Activated CD4-positive, alpha-beta T cell treated with anti-CD3 and anti-CD28 coated beads, Interleukin-2, amount 50 U/mL, for 4 hours (primary cell): ENCODE measurements around the gene PALLD.
"Not testable (repeated sequence)": the region's sequence is repeated elsewhere in the genome, so short reads cannot be mapped to it uniquely, and the experiment has no call there.

ENCODE experiments used
- DNase-seq, 2 experiments: peaks; one replicate each; pipeline ENCODE4 v3.0.0-alpha.2; 2020

Gene PALLD

GRCh38 chr4:168682898-168683500 lies 186.1 kb downstream of the PALLD start:
- DNase-seq, result no peak

- DNase-seq, result no peak
These were observed 186.7 kb downstream of the PALLD start for GRCh38 chr4:168683595-168683994.

- DNase-seq, result no peak
These were observed 188.4 kb downstream of the PALLD start for GRCh38 chr4:168685136-168685809.

GRCh38 chr4:168688584-168688983 lies 191.7 kb downstream of the PALLD start:
- DNase-seq, result no peak

- DNase-seq, result no peak
These were observed 192.9 kb downstream of the PALLD start for GRCh38 chr4:168689791-168690190.

GRCh38 chr4:168690199-168690598 lies 193.3 kb downstream of the PALLD start:
- DNase-seq, result no peak

GRCh38 chr4:168691631-168692369 lies 194.9 kb downstream of the PALLD start:
- DNase-seq, result no peak

GRCh38 chr4:168693750-168694490 lies 197.1 kb downstream of the PALLD start:
- no peak for DNase-seq

GRCh38 chr4:168694667-168695066 lies 197.8 kb downstream of the PALLD start:
- no peak for DNase-seq

- DNase-seq, result no peak
These were observed 198.4 kb downstream of the PALLD start for GRCh38 chr4:168695288-168695687.

GRCh38 chr4:168696280-168696679 lies 199.4 kb downstream of the PALLD start:
- no peak for DNase-seq

- DNase-seq, result no peak
These were observed 200.0 kb downstream of the PALLD start for GRCh38 chr4:168696826-168697225.

- no peak for DNase-seq
These were observed 202.5 kb downstream of the PALLD start for GRCh38 chr4:168699224-168699878.

- DNase-seq, result no peak
These were observed 204.2 kb downstream of the PALLD start for GRCh38 chr4:168701061-168701460.

- not testable (repeated sequence) for DNase-seq
These were observed 205.8 kb downstream of the PALLD start for GRCh38 chr4:168702581-168703087.

- no peak for DNase-seq
These were observed 208.3 kb downstream of the PALLD start for GRCh38 chr4:168705121-168705520.

GRCh38 chr4:168707205-168707604 lies 210.4 kb downstream of the PALLD start:
- no peak for DNase-seq

GRCh38 chr4:168708108-168708507 lies 211.3 kb downstream of the PALLD start:
- DNase-seq, result no peak

- DNase-seq, result no peak
These were observed 213.6 kb downstream of the PALLD start for GRCh38 chr4:168710353-168710946.

- DNase-seq, result no peak
These were observed 214.6 kb downstream of the PALLD start for GRCh38 chr4:168711197-168712140.

GRCh38 chr4:168712316-168712890 lies 215.6 kb downstream of the PALLD start:
- DNase-seq, result no peak
